Measurements from ENCODE around the gene UMODL1.

DNA sequence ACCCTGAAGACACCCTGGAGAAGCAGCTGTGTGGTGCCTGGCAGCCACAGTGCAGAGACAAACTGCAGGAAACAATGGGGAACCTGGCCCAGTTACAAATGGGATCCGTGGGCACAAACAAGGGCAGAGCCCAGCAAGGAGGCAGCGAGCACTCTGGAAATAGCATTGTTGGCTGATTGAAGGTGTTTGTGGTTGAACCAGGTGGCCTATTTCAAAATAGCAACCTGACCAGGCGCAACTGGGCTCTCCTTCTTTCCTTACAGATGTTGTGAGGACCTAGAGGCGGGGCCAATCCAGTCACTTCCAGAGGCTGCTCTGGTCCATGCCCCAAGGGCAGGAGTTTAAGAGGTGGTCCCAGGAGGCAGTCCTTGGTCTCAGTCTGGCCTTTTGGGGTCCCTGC, 39.3 kb upstream of the UMODL1 start:
- TF ChIP-seq, protein P1, sequence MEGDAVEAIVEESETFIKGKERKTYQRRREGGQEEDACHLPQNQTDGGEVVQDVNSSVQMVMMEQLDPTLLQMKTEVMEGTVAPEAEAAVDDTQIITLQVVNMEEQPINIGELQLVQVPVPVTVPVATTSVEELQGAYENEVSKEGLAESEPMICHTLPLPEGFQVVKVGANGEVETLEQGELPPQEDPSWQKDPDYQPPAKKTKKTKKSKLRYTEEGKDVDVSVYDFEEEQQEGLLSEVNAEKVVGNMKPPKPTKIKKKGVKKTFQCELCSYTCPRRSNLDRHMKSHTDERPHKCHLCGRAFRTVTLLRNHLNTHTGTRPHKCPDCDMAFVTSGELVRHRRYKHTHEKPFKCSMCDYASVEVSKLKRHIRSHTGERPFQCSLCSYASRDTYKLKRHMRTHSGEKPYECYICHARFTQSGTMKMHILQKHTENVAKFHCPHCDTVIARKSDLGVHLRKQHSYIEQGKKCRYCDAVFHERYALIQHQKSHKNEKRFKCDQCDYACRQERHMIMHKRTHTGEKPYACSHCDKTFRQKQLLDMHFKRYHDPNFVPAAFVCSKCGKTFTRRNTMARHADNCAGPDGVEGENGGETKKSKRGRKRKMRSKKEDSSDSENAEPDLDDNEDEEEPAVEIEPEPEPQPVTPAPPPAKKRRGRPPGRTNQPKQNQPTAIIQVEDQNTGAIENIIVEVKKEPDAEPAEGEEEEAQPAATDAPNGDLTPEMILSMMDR (conservative IDR thresholded peaks at IDR 0.05 in 1 of 2, IDR thresholded peaks at IDR 0.05 in 1 of 2; ENCODE audit: low read depth in 1 of 2, low read length in 2 of 2): no peak
- TF ChIP-seq EZH2 (IDR thresholded peaks at IDR 0.05; ENCODE audit: low read length, missing control alignments): no peak

Data from fibroblast of lung (primary cell).